OCI-LY7 (cell line): ENCODE results near the gene JMY.

Source experiments
- CTCF ChIP-seq: fragments of 200-600 bp; sonication (generic); conservative IDR thresholded peaks from 2 replicates; pipeline ENCODE4 v1.5.1; 2014; ENCODE audit warnings: mild to moderate bottlenecking, antibody characterized with exemption, low read length, moderate library complexity, mixed read lengths
- EZH2phosphoT487 ChIP-seq: fragments of 200-600 bp; sonication (generic); IDR thresholded peaks from 2 replicates; pipeline ENCODE4 v1.6.1; 2018; ENCODE audit warnings: low read depth, borderline replicate concordance, mild to moderate bottlenecking, mixed run types, antibody characterized with exemption, low read length, moderate library complexity, mixed read lengths

DNA sequence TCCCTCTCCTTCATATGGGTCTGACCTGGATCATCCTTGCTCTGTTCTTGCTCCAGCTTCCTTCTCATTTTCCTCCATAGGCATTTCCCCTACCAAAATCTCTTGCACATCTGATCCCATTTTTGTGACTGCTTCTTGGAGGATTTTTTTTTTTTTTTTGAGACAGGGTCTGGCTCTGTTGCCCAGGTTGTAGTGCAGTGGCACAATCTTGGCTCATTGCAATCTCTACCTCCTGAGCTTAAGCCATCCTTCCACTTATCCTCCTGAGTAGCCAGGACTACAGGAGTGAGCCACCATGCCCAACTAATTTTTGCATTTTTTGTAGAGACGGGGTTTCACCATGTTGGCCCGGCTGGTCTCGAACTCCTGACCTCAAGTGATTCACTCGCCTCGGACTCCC, 10.5 kb upstream of the JMY start:
- no peak for TF ChIP-seq CTCF
- TF ChIP-seq EZH2phosphoT487, result no peak
